HG03575 (cell line): ENCODE measurements around the gene AKAP10.
"Not testable (repeated sequence)": the region's sequence is repeated elsewhere in the genome, so short reads cannot be mapped to it uniquely, and the experiment has no call there.

ENCODE experiments used
- ATAC-seq: cut with Tn5 transposase; IDR thresholded peaks from one replicate; pipeline ENCODE4 v1.9.1; 2021; ENCODE audit not compliant: unreplicated experiment, insufficient number of reproducible peaks, low FRiP score; ENCODE audit errors: extremely low read depth

Gene AKAP10

GRCh38 chr17:19937522-19937921, 40.1 kb downstream of the AKAP10 start:
- no peak for ATAC-seq

GRCh38 chr17:19935169-19935568, 42.5 kb downstream of the AKAP10 start:
- no peak for ATAC-seq

- no peak for ATAC-seq
Observed at GRCh38 chr17:19933628-19934027, 44.0 kb downstream of the AKAP10 start.

GRCh38 chr17:19933221-19933620, 44.4 kb downstream of the AKAP10 start:
- no peak for ATAC-seq

- no peak for ATAC-seq
Observed at GRCh38 chr17:19928299-19928698, 49.3 kb downstream of the AKAP10 start.

GRCh38 chr17:19915245-19915978, 62.2 kb downstream of the AKAP10 start:
- no peak for ATAC-seq

- ATAC-seq, result no peak
Observed at GRCh38 chr17:19911033-19911432, 66.6 kb downstream of the AKAP10 start.

- no peak for ATAC-seq
Observed at GRCh38 chr17:19909139-19909538, 68.5 kb downstream of the AKAP10 start.

- no peak for ATAC-seq
Observed at GRCh38 chr17:19905502-19905901, 72.1 kb downstream of the AKAP10 start.

- ATAC-seq, result no peak
Observed at GRCh38 chr17:19904924-19905323, 72.7 kb downstream of the AKAP10 start.

- no peak for ATAC-seq
Observed at GRCh38 chr17:19904412-19904811, 73.2 kb downstream of the AKAP10 start.

GRCh38 chr17:19900809-19901208, 76.8 kb downstream of the AKAP10 start:
- ATAC-seq, result no peak

- no peak for ATAC-seq
Observed at GRCh38 chr17:19897903-19898302, 79.7 kb downstream of the AKAP10 start.

- no peak for ATAC-seq
Observed at GRCh38 chr17:19897090-19897837, 80.4 kb downstream of the AKAP10 start.

GRCh38 chr17:19896679-19897078, 80.9 kb downstream of the AKAP10 start:
- ATAC-seq, result no peak

GRCh38 chr17:19890554-19890953, 87.1 kb downstream of the AKAP10 start:
- ATAC-seq, result not testable (repeated sequence)

GRCh38 chr17:19890001-19890400, 87.6 kb downstream of the AKAP10 start:
- ATAC-seq, result not testable (repeated sequence)

- ATAC-seq, result no peak
Observed at GRCh38 chr17:19886116-19886515, 91.5 kb downstream of the AKAP10 start.

GRCh38 chr17:19883537-19884215, 94.0 kb downstream of the AKAP10 start:
- ATAC-seq, result no peak

GRCh38 chr17:19880393-19880792, 97.2 kb downstream of the AKAP10 start:
- no peak for ATAC-seq
